ENCODE measurements around the gene CTDP1.

The CTDP1 gene

DNA sequence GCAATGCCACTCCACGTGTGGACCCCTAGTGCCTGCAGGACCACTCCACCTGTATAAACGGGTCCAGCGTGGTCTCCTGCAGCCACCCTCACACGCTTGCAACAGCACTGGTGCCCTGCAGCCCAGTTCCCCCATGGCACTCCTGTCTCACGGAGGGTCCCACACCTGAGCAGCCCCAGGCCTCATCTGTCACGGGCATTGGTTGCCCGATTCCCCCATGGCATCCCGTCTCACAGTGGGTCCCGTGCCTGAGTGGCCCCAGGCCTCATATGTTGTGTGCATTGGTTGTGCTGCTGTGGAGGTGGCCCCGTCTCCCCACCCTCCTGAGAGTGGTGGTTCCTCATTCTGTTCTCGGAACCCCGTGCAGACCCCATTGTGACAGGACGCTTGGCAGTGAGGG, 43.4 kb downstream of the CTDP1 start:
- H2BK15ac ChIP-seq (ENCODE audit: low read depth, poor library complexity, severe bottlenecking) = no peak overlapping the region
- no peaks in the 10 kb centered on the region for H3K4me1 ChIP-seq (ENCODE audit: control insufficient read depth, insufficient read depth, low read depth, low read length)
- no peaks in the 10 kb centered on the region for H3K27me3 ChIP-seq (ENCODE audit: control insufficient read depth in 1 of 2, insufficient read depth in 1 of 2, low read length in 2 of 2)
- H3K4me3 ChIP-seq (ENCODE audit: insufficient read depth in 1 of 2, low read depth in 1 of 2, low read length in 2 of 2) = no peak overlapping the region
- peaks cover 80 to 86% of the 10 kb centered on the region in 2 experiments for H3K36me3 ChIP-seq (ENCODE audit: control insufficient read depth in 1 of 2, insufficient read depth in 2 of 2, low read depth in 1 of 2, low read length in 2 of 2)
- H2BK12ac ChIP-seq (ENCODE audit: low read length in 2 of 2) = no peak overlapping the region
- H3K4ac ChIP-seq (ENCODE audit: low read depth in 1 of 2, low read length in 2 of 2) = no peak overlapping the region
- H3K9ac ChIP-seq (ENCODE audit: low read length) = no peak overlapping the region
- peaks cover 39% of the 10 kb centered on the region for H3K9me3 ChIP-seq (ENCODE audit: control insufficient read depth, low read length)
- no peak overlapping the region for H3K18ac ChIP-seq (ENCODE audit: low read depth in 1 of 2, low read length in 2 of 2)
- no peak overlapping the region for H3K4me2 ChIP-seq (ENCODE audit: low read length, poor library complexity, severe bottlenecking)
- H2AFZ ChIP-seq (ENCODE audit: low read depth, low read length) = no peak overlapping the region
- no peak overlapping the region for H2AK5ac ChIP-seq (ENCODE audit: low read length, severe bottlenecking)
- DNase-seq = no peak
- H3K23ac ChIP-seq (ENCODE audit: low read length in 2 of 2) = no peak overlapping the region
- no peak overlapping the region for H3K14ac ChIP-seq (ENCODE audit: low read length in 2 of 2)
- no peak overlapping the region for H4K91ac ChIP-seq (ENCODE audit: low read length)
- H3K79me1 ChIP-seq (replicated peaks; ENCODE audit: low read length, poor library complexity, severe bottlenecking) = peaks cover 52% of the 10 kb centered on the region
- H2BK5ac ChIP-seq (ENCODE audit: low read depth, low read length, poor library complexity, severe bottlenecking) = no peak overlapping the region
- 98% methylated on average over 13 of the region's 13 CpGs for WGBS
- no peak overlapping the region for H3K27ac ChIP-seq (ENCODE audit: low read length, poor library complexity, severe bottlenecking)
- no peak overlapping the region for H2BK120ac ChIP-seq (ENCODE audit: low read depth, low read length)
- H4K8ac ChIP-seq (ENCODE audit: low read length) = no peak overlapping the region

DNA sequence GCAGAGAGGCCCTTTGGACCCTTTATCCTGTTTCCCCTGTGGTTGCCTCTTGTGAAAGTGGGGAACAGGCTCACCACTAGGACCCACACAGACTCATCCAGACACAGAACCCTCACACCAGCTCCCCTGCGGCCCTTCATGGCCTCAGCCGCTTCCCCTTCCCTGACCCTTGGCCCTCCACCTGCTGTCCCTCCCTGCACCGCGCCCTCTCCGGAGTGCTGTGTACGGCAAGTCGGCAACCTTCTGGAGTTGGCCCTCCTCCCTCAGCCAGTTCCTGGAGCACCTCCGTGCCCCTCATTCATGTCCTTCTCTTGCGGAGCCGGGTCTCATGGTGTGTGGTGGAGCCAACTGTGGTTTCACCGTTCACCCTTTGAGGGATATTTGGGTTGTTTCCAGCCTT, 44.0 kb downstream of the CTDP1 start:
- no peak overlapping the region for H2BK15ac ChIP-seq (ENCODE audit: low read depth, poor library complexity, severe bottlenecking)
- H3K4me1 ChIP-seq (ENCODE audit: control insufficient read depth, insufficient read depth, low read depth, low read length) = no peaks in the 10 kb centered on the region
- H4K8ac ChIP-seq (ENCODE audit: low read length) = no peak overlapping the region
- whole genome bisulfite sequencing = 82% methylated on average over 6 of the region's 11 CpGs
- no peak overlapping the region for H2AFZ ChIP-seq (ENCODE audit: low read depth, low read length)
- H2BK12ac ChIP-seq (ENCODE audit: low read length in 2 of 2) = no peak overlapping the region
- no peak overlapping the region for H3K23ac ChIP-seq (ENCODE audit: low read length in 2 of 2)
- H3K27me3 ChIP-seq (ENCODE audit: control insufficient read depth in 1 of 2, insufficient read depth in 1 of 2, low read length in 2 of 2) = no peaks in the 10 kb centered on the region
- H2AK5ac ChIP-seq (ENCODE audit: low read length, severe bottlenecking) = no peak overlapping the region
- peaks cover 52% of the 10 kb centered on the region for H3K79me1 ChIP-seq (replicated peaks; ENCODE audit: low read length, poor library complexity, severe bottlenecking)
- DNase-seq = no peak
- no peak overlapping the region for H4K91ac ChIP-seq (ENCODE audit: low read length)
- H3K27ac ChIP-seq (ENCODE audit: low read length, poor library complexity, severe bottlenecking) = no peak overlapping the region
- H3K9ac ChIP-seq (ENCODE audit: low read length) = no peak overlapping the region
- H3K9me3 ChIP-seq (ENCODE audit: control insufficient read depth, low read length) = peaks cover 43% of the 10 kb centered on the region
- H3K4me3 ChIP-seq (ENCODE audit: insufficient read depth in 1 of 2, low read depth in 1 of 2, low read length in 2 of 2) = no peak overlapping the region
- no peak overlapping the region for H3K14ac ChIP-seq (ENCODE audit: low read length in 2 of 2)
- H3K4ac ChIP-seq (ENCODE audit: low read depth in 1 of 2, low read length in 2 of 2) = no peak overlapping the region
- H3K18ac ChIP-seq (ENCODE audit: low read depth in 1 of 2, low read length in 2 of 2) = no peak overlapping the region
- H3K36me3 ChIP-seq (ENCODE audit: control insufficient read depth in 1 of 2, insufficient read depth in 2 of 2, low read depth in 1 of 2, low read length in 2 of 2) = peaks cover 75 to 86% of the 10 kb centered on the region in 2 experiments
- H2BK5ac ChIP-seq (ENCODE audit: low read depth, low read length, poor library complexity, severe bottlenecking) = no peak overlapping the region
- no peak overlapping the region for H2BK120ac ChIP-seq (ENCODE audit: low read depth, low read length)
- H3K4me2 ChIP-seq (ENCODE audit: low read length, poor library complexity, severe bottlenecking) = no peak overlapping the region

DNA sequence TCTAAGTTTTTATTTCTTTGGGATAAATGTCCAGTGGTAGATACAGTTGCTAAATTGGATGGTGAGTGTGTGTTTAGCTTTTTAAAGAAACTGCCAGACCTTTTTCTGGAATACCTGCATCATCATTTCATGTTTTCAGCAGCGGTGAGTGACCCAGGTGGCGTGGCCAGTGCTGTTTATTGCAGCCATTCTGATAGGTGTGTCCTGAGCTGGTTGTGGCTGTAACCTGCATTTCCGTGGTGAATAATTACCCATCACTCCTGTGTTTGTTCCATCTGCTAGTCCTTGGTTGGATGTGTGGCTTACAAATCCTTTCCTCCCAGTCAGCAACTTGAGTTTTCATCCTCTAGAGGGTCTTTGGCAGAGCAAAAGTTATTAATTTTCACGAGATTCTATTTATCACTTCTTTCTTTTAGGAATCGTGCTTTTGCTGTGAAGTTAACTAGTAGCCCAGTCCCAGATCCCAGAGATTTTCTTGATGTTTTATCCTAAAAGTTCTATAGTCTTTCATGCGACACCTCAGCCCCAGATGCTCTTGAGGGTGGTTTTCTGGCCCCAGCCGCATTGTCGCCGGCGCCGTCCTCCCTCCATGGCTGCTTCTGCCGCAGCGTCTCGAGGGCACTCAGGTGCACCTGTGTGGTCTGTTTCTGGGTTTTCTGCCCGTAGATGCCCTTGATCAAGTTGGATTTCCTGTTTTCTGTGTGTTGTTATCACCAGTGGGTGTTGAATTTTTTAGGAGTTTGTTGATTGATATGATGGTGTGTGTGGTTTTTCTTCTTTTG, 44.9 kb downstream of the CTDP1 start:
- DNase-seq = no peak
- Histone ChIP-seq H3K4ac (ENCODE audit: low read depth in 1 of 2, low read length in 2 of 2) (no peak overlapping the region), H3K14ac (ENCODE audit: low read length in 2 of 2) (no peak overlapping the region), H3K36me3 (ENCODE audit: control insufficient read depth in 1 of 2, insufficient read depth in 2 of 2, low read depth in 1 of 2, low read length in 2 of 2) (peaks cover 75 to 86% of the 10 kb centered on the region in 2 experiments), H3K79me1 (replicated peaks; ENCODE audit: low read length, poor library complexity, severe bottlenecking) (peaks cover 54% of the 10 kb centered on the region), H2BK12ac (ENCODE audit: low read length in 2 of 2) (no peak overlapping the region), H3K9me3 (ENCODE audit: control insufficient read depth, low read length) (peaks cover 52% of the 10 kb centered on the region), H3K23ac (ENCODE audit: low read length in 2 of 2) (no peak overlapping the region), H3K4me1 (ENCODE audit: control insufficient read depth, insufficient read depth, low read depth, low read length) (no peaks in the 10 kb centered on the region), H2BK120ac (ENCODE audit: low read depth, low read length) (no peak overlapping the region), H4K91ac (ENCODE audit: low read length) (no peak overlapping the region), H3K4me2 (ENCODE audit: low read length, poor library complexity, severe bottlenecking) (no peak overlapping the region), H3K27ac (ENCODE audit: low read length, poor library complexity, severe bottlenecking) (no peak overlapping the region), H2BK5ac (ENCODE audit: low read depth, low read length, poor library complexity, severe bottlenecking) (no peak overlapping the region), H3K18ac (ENCODE audit: low read depth in 1 of 2, low read length in 2 of 2) (no peak overlapping the region), H3K4me3 (ENCODE audit: insufficient read depth in 1 of 2, low read depth in 1 of 2, low read length in 2 of 2) (no peak overlapping the region), H2AFZ (ENCODE audit: low read depth, low read length) (no peak overlapping the region), H3K27me3 (ENCODE audit: control insufficient read depth in 1 of 2, insufficient read depth in 1 of 2, low read length in 2 of 2) (no peaks in the 10 kb centered on the region), H2AK5ac (ENCODE audit: low read length, severe bottlenecking) (no peak overlapping the region), H3K9ac (ENCODE audit: low read length) (no peak overlapping the region), H4K8ac (ENCODE audit: low read length) (no peak overlapping the region), H2BK15ac (ENCODE audit: low read depth, poor library complexity, severe bottlenecking) (no peak overlapping the region)
- 97% methylated on average over 15 of the region's 15 CpGs for WGBS

GRCh38 chr18:79725486-79725885, 45.9 kb downstream of the CTDP1 start:
- no peak overlapping the region for H3K4ac ChIP-seq (ENCODE audit: low read depth in 1 of 2, low read length in 2 of 2)
- no peak overlapping the region for H4K8ac ChIP-seq (ENCODE audit: low read length)
- no peak overlapping the region for H4K91ac ChIP-seq (ENCODE audit: low read length)
- no peak overlapping the region for H2BK15ac ChIP-seq (ENCODE audit: low read depth, poor library complexity, severe bottlenecking)
- no peak overlapping the region for H2BK5ac ChIP-seq (ENCODE audit: low read depth, low read length, poor library complexity, severe bottlenecking)
- H3K9me3 ChIP-seq (ENCODE audit: control insufficient read depth, low read length) = peaks cover 58% of the 10 kb centered on the region
- H2AFZ ChIP-seq (ENCODE audit: low read depth, low read length) = no peak overlapping the region
- no peak overlapping the region for H2BK120ac ChIP-seq (ENCODE audit: low read depth, low read length)
- no peak overlapping the region for H3K27ac ChIP-seq (ENCODE audit: low read length, poor library complexity, severe bottlenecking)
- H3K23ac ChIP-seq (ENCODE audit: low read length in 2 of 2) = no peak overlapping the region
- H3K36me3 ChIP-seq (ENCODE audit: control insufficient read depth in 1 of 2, insufficient read depth in 2 of 2, low read depth in 1 of 2, low read length in 2 of 2) = peaks cover 74 to 86% of the 10 kb centered on the region in 2 experiments
- H2AK5ac ChIP-seq (ENCODE audit: low read length, severe bottlenecking) = no peak overlapping the region
- WGBS = 94% methylated on average over 14 of the region's 15 CpGs
- H3K27me3 ChIP-seq (ENCODE audit: control insufficient read depth in 1 of 2, insufficient read depth in 1 of 2, low read length in 2 of 2) = no peaks in the 10 kb centered on the region
- H3K18ac ChIP-seq (ENCODE audit: low read depth in 1 of 2, low read length in 2 of 2) = no peak overlapping the region
- no peak for DNase-seq
- no peak overlapping the region for H2BK12ac ChIP-seq (ENCODE audit: low read length in 2 of 2)
- no peak overlapping the region for H3K4me3 ChIP-seq (ENCODE audit: insufficient read depth in 1 of 2, low read depth in 1 of 2, low read length in 2 of 2)
- H3K4me2 ChIP-seq (ENCODE audit: low read length, poor library complexity, severe bottlenecking) = no peak overlapping the region
- peaks cover 57% of the 10 kb centered on the region for H3K79me1 ChIP-seq (replicated peaks; ENCODE audit: low read length, poor library complexity, severe bottlenecking)
- no peak overlapping the region for H3K9ac ChIP-seq (ENCODE audit: low read length)
- H3K14ac ChIP-seq (ENCODE audit: low read length in 2 of 2) = no peak overlapping the region
- no peaks in the 10 kb centered on the region for H3K4me1 ChIP-seq (ENCODE audit: control insufficient read depth, insufficient read depth, low read depth, low read length)

Data from mesenchymal stem cell (in vitro differentiated cells and primary cell).